GM20431 (cell line): Measurements from ENCODE around the gene EDRF1.
"Not testable (repeated sequence)": the region's sequence is repeated elsewhere in the genome, so short reads cannot be mapped to it uniquely, and the experiment has no call there.

Source experiments
- in situ Hi-C: fragments of 300-500 bp; cut with MseI, MboI; formaldehyde crosslinking; loops from one replicate; pipeline ENCODE4 v1.15.0; 2020; ENCODE audit warnings: low sequenced_read_pairs; ENCODE audit not compliant: unreplicated experiment

Gene EDRF1, protein sequence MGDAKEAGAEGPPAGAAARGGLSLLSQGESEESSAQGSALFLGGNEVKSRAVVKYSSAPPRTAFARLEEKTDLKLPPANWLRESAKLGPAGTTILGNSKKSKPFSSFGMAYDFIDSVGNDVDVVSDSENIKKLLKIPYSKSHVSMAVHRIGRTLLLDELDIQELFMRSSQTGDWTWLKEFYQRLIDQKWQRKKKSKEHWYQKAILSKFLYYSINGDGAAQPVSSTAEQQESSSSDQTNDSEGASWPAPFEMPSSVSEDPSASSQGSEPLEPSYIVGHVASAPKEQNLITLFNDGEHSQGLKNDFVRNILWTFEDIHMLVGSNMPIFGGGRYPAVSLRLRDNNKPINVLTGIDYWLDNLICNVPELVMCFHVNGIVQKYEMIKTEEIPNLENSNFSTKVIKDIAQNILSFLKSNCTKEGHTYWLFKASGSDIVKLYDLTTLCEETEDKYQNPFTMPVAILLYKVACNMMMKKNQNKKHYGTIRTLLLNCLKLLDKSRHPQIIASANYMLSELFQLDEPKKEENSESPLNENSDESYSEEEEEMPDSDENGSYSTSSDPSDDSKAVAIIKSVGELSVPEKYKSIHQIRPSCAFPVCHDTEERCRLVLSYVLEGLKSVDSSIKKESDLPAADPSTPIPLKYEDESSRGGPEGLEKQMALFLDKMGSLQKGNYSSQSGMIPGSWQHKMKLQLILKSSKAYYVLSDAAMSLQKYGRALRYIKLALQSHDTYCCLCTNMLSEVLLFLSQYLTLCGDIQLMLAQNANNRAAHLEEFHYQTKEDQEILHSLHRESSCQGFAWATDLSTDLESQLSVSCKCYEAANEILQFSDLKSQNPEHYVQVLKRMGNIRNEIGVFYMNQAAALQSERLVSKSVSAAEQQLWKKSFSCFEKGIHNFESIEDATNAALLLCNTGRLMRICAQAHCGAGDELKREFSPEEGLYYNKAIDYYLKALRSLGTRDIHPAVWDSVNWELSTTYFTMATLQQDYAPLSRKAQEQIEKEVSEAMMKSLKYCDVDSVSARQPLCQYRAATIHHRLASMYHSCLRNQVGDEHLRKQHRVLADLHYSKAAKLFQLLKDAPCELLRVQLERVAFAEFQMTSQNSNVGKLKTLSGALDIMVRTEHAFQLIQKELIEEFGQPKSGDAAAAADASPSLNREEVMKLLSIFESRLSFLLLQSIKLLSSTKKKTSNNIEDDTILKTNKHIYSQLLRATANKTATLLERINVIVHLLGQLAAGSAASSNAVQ

DNA sequence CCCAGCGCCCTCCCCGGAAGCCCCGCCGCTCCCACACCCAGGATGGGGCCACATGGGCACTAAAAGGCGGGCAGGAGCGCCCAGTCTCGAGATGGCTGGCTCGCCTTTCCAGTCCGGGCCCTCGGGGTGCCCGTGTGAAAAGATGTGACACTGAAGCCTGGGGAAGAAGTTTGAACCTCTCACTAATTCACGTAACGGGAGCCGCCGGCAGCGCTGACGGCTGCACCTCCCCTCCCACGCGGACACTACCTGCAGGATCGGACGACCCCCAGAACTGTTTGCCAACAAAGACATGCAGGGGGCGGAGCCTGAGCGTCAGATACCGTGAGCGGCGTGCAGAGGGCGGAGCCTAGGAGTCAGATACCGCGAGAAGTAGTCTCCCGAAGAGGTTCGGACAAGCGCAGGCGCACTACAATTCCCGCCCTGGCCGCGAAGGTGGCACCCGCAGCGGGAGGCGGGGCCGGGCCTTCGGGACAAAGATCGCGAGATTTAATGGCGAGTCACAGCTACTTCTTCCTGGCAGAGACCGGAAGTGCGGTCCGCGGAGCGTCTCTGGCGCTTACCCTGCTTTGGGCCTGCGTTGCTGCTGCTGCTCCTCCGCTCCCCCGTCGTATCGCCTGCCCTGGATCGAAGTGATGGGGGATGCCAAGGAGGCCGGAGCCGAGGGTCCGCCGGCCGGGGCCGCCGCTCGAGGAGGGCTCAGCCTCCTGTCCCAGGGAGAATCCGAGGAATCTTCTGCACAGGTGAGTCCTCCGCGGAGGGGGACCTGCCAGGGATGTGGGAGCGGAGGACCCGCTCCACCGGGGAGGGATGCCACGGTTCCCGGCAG lies at the start of gene EDRF1:
TSS of gene EDRF1 (plus strand) at position 537 of the 829 bp plus-strand sequence. CDS start at position 636, 99 bp downstream.
- in situ Hi-C loops = no loop called here

DNA sequence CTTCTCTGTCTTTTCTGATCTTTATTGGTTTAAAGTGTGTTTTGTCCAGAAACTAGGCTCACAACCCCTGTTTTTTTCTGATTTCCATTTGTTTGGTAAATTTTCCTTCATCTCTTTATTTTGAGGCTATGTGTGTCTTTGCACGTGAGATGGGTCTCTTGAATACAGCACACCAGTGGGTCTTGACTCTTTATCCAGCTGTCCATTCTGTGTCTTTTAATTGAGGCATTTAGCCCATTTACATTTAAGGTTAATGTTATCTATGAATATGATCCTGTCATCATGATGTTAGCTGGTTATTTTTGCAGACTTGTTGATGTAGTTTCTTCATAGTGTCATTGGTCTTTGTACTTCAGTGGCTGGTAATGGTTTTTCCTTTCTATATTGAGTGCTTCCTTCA lies 46.6 kb upstream of the EDRF1 start:
- in situ Hi-C loops = no loop called here

DNA sequence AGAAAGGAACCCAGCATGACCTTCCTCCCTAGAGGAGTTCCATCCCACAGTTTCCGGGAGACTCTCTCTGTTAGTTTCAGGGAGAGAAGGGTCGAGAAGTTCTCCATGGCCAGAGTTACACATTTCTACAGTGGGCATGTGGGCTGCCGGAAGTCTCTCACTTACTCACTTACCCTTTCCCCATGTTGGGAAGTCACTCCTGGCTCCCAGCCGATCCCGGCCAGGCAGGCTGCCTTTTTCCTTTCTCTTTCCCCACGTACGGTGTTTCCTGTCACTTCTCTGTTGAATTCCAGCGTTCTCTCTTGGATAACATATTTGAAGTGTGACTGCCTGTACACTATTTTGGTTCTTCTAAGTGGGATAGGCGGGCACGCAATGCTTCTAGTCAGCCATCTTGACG lies 40.1 kb upstream of the EDRF1 start:
- in situ Hi-C loops = no loop called here

DNA sequence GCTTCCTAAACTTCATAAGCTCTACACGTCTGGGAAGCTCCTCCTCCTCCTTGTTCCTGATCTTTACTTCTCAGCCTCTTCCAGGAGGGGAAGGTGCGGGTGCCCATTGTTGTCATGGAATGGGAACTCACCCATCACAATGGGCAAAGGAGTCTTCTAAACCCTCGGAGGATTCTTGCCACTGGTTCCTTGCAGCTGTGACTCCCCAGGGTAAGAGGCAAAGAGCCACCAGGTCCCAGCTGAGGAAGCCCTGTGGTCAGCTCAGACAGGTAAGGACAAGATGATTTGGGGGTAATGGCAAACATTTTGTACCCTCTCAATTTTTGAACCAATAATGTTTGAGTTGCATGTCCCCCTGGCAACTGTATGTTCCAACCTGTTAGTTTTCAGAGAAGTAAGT lies 36.4 kb upstream of the EDRF1 start, which contains the start of gene TEX36:
TSS of gene TEX36 (minus strand) at position 101 of the 400 bp plus-strand sequence. CDS start 174 bp downstream, outside the sequence.
- in situ Hi-C loops = no loop called here

DNA sequence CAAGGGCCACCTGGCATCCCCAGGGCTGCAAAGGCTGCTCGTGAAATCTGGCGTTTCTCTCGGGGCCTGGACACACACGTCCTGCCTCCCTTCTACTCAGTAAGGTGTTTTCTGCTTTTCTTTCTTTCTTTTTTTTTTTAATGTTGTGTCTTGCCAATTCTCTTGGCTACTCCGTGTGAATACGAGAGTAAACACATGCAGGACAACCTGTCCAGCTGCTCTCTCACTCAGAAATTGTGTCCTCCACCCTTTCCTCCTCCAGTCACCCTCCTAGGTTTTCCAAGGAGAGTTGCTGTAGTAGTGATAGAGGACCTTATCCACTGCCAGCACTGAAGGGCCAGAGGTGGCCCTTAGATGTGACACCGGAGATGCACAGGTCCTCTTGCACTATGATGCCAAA lies 35.7 kb upstream of the EDRF1 start:
- in situ Hi-C loops = no loop called here

DNA sequence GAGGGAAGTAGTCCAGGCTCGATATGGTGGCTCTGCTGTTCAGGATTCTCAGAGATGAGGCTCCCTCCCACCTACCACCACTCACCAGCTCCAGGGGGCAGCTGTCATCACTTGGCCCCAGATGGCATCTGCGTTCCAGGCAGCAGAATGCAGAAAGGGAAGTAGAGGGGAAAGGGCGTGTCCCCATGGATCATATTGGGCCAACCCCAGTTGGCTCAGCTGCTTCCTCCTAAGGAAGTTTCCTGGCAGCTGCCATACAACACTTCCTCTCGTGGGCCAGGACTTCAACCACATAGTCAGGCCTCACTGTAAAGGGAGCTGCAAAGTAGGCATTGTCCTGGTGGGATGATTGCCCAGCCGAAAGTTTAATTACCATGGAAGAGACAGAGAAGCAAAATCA lies 34.9 kb upstream of the EDRF1 start:
- in situ Hi-C loops = no loop called here

DNA sequence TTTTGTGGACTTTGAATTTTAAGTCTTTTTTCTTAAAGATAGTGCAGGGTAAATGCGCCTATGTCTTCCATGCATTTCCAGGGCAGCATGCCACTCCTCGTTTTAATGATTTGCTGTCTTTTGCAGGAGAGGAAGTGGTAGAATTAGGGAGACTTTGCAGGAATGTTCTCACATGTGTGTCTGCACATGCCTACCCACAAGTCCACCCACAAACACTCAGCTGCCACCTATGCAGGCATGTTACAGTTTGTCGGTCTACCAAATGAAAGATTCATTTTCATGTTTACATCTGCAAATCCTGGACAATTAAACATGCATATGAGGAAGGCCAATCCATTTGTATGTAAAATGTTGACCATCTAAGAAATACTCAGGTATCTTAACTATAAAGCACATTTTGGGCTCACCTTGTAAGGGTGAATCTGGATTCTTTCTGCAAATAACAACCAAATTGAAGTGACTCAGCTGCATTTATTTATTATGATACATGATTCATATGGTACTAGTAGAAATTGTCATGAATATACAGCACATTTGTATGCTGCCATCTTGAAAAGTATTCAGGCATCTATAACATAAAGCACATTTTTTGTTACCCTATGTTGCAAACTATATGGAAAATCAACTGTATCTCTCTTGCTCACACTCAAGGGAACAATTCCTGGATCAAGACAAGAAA lies 31.9 kb upstream of the EDRF1 start:
- in situ Hi-C loops = no loop called here

DNA sequence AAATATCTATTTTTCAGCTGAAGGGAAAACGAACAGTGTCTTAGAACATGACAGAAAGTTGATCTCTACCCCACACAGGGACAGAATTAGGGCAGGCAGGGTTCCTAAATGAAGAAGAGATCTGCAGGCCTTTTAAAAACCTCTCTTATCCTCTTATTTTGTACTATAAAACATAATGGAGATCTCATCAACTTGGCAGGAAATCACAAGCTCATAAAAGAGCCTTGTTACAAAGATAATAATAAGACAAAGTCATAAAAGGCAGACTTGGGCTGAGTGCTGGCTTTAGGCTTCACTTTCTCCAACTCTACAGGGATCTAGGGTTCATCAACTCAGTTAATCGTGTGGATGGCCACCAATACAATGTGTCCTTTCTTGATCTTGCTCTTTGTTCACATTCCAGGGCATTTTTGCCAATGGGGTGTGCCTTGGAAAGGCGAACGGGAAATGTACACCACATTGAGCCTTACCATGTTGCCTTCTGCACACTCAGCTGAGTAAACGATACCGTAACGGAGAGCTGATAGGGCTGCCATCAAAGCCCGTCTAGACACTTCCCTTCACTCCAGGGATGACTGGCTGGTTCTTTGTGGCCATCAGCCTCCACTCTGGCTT lies 29.4 kb upstream of the EDRF1 start:
- in situ Hi-C loops = no loop called here

DNA sequence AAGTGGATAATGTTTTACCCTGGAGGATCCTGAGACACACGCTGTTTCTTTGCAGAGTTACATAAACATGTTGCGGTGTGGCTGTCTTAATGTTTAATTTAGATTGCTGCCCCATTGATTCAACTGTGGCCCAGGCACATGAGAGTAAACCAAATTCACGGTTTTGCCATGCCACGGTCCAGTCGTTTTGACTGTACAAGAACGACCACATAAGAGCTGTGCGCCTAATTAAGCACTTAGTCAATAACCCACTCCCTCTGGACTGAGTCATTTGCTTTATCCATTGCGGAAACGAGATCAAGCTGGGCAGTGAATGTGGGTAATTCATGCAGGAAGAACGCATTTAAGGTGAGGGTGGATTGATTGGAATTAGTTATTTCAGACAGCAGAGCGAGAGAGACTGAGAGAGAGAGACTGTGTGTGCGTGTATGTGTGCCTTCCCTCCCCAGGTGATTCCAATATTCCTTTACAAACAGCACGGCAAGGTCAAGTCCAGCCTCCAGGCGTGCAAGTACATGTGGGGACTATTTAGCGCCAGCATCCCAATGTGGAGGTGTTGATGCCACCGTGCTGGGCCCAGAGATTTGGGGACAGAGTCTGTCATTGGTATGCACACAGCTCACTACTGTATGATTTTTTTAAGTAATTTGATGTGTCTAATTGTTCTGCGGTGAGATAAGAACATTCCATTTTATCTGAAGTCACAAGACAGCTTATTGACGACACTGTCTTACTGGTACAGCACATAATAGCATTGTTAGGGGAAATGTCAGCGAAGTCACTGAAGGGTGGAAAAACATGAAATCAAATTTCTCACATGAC lies 28.1 kb upstream of the EDRF1 start:
- in situ Hi-C loops = no loop called here

DNA sequence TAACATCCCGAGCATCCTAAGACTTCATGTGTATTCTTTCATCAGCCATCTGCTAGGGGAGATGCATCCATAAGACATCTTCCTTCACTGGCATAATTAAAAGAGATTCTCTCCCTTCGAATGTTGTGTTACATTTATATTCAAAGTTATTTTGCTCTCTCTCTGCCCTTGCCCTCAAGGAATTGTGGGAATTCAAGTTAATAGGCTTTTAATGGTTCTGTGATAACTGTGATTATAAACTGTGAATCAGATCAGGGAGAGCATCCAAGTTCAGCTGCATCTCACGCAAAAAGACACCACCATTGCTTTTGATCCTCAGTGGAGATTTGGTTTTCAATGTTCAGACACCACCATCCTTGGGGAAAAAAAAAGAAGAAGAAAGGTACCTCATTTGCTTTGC lies 27.3 kb upstream of the EDRF1 start:
- in situ Hi-C loops = no loop called here

DNA sequence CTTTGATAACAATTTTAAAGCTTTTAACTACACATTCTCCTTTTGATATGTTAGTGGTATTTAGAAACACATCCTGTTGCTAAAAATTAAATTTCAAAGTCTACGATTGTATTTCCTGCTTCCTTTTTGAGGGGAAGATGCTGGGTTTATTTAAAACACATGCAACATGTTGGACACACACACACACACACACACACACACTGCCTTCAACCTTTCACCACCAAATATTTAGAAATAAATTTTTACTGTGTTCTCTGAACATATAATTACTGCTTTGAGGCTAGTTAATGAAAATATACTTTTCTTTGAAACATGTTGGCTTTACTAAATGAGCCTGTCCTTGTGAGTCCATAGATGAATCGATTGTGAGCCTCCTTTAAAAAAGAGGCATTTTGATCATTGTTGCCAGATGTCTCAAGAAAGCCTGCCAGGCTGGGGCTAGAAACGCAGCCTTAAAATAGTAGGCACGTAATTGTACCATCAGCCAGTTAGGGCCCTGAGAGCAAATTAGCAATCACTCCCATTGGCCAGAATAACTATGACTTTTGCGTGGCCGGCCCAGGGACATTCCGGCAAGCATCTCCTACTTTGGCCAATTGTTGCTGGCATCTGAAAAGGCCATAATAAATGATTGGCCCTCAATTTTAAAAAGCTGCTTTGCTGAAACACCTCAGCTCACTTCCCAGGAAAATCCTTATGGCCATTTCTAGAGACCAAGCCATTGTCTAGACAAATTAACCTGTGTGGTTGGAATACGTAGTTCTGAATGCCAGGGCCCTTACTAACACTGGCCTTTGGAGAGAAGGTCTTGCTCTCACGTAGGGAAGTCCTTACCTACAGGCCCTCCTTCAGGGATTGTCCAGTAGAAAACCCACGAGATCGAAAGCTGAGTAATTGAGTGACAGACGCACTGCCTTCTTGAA lies 26.6 kb upstream of the EDRF1 start:
- in situ Hi-C loops = no loop called here

DNA sequence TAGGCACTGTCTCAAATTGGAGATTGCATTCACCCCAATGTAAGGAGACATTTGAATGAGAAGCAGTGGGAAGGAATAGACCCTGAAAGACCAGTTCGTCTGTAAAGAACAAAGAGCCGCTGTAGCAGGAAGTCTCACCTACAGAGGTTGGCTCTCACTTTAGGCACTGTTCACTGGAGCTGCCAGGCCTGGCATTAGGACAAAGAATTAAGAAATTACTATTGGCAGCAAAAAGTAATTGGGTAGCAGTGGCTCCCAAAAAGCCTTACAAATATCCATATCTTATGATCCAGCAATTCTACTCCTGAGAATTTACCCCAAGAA lies 26.0 kb upstream of the EDRF1 start:
- in situ Hi-C loops = no loop called here

DNA sequence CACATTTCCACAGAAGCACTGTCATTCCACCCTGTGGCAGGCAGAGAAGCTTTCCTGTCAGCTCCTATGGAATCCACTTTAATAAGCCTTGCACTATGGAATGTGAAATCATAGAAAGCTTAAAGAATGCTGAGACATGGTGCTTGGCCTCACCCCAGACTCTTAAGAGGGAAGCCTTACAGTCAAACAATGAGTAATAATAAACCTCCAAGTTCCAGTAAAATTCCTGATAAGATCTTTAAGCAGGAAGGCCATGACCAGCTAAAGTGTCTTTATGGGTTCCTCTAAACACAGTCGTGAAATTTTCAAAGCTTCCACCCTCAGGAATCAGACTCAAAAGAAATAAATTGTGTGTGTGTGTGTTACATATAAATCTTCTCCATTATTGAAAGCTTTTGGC lies 24.6 kb upstream of the EDRF1 start:
- in situ Hi-C loops = no loop called here

DNA sequence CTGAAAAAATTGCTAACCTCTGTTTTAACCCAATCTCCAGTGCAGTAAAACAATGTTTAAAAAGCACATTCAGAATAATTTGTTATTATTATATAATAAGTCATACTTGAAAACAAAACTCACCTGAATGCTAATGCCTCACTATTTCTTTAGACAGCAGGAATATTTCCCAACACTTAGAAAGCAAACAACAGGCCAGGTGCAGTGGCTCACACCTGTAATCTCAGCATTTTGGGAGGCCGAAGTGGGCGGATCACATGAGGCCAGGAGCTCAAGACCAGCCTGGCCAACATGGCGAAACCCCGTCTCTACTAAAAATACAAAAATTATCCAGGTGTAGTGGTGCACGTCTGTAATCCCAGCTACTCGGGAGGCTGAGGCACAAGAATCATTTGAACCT lies 22.6 kb upstream of the EDRF1 start:
- in situ Hi-C loops = not testable (repeated sequence)

DNA sequence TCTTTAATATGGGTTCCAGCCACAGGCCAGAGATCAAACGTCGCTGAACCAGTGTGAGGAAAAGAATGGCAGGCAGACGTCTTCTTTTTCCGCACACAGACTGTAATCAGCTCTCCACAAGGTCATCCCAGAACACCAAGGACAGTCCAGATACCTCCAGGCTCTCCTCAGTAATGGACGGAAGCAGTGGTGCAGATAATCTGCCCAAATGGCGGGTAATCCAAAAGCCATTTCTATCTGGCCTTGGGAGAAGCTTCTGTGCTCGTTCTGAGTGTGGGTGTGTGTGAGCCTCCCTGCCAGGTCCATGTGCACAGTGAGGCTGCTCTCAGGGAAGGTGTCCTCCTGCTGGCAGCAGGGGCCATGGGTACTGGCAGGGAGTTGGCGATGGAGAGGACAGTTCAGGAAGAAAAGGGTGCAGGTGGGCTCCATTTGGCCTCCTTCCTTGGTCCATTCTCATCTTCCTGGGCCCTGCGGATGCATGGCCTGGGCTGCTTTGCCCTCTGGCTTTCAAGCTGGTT lies 21.0 kb upstream of the EDRF1 start:
- in situ Hi-C loops = no loop called here

DNA sequence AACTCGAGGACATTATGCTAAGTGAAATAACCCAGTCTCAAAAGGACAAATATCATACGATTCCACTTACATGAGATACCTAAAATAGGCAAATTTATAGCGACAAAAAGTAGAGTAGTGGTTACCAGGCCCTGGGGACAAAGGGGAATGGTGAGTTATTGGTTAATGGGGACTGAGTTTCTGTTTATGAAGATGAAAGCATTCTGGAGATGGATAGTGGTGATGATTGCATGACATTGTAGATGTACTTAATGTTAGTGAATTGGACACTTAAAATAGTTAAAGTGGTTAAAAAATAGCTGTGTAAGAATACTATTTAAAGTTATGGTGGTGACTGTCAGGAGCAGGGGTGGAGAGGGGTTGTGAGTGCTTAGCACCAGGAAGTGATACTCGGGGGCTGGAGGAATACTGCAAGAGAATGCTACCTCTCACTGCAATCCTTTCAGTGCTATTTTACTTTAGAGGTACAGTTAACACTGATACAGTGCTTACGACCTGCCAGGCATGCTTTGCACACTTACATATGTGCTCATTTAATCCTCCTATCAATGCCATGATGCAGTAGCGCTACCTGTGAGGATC lies 19.9 kb upstream of the EDRF1 start:
- in situ Hi-C loops = no loop called here
